NCI-H1436 (cell line): ENCODE measurements around the gene GDPD3.

ENCODE experiments used
- DNase-seq: peaks from one replicate; lab custom pipeline; 2025; lab: John Stamatoyannopoulos, UW

Gene GDPD3

DNA sequence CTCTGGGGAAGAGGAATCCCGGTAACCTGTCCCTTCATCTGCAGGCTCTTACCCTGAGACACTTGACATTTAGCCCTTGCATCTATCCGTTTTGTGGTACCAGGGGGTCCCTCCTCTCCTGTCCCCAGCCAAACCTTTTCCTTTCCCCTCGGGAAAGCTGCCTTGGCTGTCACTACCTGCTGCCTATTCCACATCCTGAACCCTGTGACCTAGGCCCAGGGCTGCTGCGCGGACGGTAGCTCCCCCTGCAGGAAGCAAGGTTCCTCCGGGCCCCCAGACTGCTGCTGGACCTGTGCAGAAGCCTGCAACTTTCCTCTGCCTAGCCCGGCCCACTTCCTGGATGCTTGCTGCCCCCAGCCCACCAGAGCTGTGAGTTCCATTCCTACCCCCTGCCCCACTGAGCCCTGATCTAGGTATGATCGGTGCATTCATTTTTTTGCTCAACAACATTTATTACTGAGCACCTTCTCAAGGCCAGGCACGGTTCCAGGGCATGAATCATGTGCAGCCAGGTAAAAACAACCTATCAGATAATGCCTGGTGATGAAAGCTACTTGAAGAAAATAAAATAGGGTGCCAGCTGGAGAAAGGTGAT lies 58.3 kb downstream of the GDPD3 start:
- DNase-seq: no peak
